Thyroid gland (tissue), 4 donors: ENCODE measurements around the gene FOXP1. TPM values are rescaled to one million over a fixed set of nuclear protein-coding genes. Genes with fewer than 3 reads are reported as not detected.

ENCODE experiments used
- DNase-seq, 2 donors: peaks; one replicate each; pipeline ENCODE4 v3.0.0-alpha.2; 2019
- H3K27ac ChIP-seq, 3 donors: fragments of 200-600 bp; sonication (generic); 1 replicate in 2 of 3; 2 replicates in 1 of 3; pipeline ENCODE4 v1.5.1; 2016 to 2019; ENCODE audit warnings: mild to moderate bottlenecking in 1 of 3, moderate library complexity in 1 of 3
- H3K27me3 ChIP-seq: fragments of 200-600 bp; sonication (generic); one replicate; pipeline ENCODE4 v1.5.1; 2019
- H3K36me3 ChIP-seq, 2 donors: fragments of 200-600 bp; sonication (generic); one replicate each; pipeline ENCODE4 v1.5.1; 2016 to 2019
- H3K4me1 ChIP-seq, 2 donors: fragments of 200-600 bp; sonication (generic); one replicate each; pipeline ENCODE4 v1.5.1; 2017 to 2019
- H3K4me3 ChIP-seq, 3 donors: fragments of 200-600 bp; sonication (generic); replicated peaks in 1 of 3; 1 replicate in 2 of 3; 2 replicates in 1 of 3; pipeline ENCODE4 v1.5.1; 2016; ENCODE audit warnings: mild to moderate bottlenecking in 1 of 3
- H3K9me3 ChIP-seq: fragments of 200-600 bp; sonication (generic); one replicate; pipeline ENCODE4 v1.5.1; 2017
- POLR2A ChIP-seq, 2 donors: fragments of 450-650 bp; IDR thresholded peaks; one replicate each; pipeline ENCODE4 v1.6.1; 2017; ENCODE audit warnings: antibody characterized with exemption in 2 of 2, mild to moderate bottlenecking in 2 of 2, moderate library complexity in 1 of 2
- WGBS, 2 donors: methylation state at CpG; one replicate each; pipeline ENCODE4 v1.1.5; 2017; 5-methylcytosine and 5-hydroxymethylcytosine counted together
- intact Hi-C: fragments of 100-400 bp; cut with DNase I; formaldehyde crosslinking; loops from one replicate; pipeline ENCODE4 v1.15.1; 2023
- total RNA-seq, 4 donors: library from RNA; depleted of rRNA; stranded (reverse); fragments of >200 nt; gene quantifications; one replicate each; pipeline ENCODE4 v1.2.3, GENCODE V29; 2016
- TF ChIP-seq, protein P1 (sequence below), 6 experiments: fragments of 200-600 bp in 3 of 6; fragments of 450-650 bp in 3 of 6; sonication (generic) in 3 of 6; IDR thresholded peaks; one replicate each; pipeline ENCODE4 v1.5.1; 2016 to 2019; ENCODE audit warnings: antibody characterized with exemption in 6 of 6, mild to moderate bottlenecking in 2 of 6, inconsistent platforms in 1 of 6, moderate library complexity in 1 of 6

FOXP1 gene
- total RNA-seq, 4 donors from 2014 or later = 111 to 187 (median 141) TPM

DNA sequence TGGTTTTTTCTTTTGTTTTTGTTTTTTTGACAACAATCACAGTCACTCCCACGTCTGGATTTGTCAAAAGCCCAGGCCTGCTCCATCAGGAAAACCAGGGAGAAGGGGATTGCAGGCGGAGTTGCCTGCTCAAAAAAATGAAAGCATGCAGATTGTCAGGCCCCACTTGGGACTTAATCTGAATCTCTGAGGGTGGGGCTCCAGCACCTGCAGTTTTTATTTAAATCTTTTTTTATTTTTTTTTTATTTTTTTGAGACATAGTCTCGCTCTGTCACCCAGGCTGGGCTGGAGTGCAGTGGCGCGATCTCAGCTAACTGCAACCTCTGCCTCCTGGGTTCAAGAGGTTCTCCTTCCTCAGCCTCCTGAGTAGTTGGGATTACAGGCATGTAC lies 140.9 kb downstream of the FOXP1 start:
- 86 to 89% methylated on average over 5 of the region's 5 CpGs for WGBS, 2 donors
- Histone ChIP-seq H3K9me3 (no peaks in the 10 kb centered on the region), H3K27me3 (no peaks in the 10 kb centered on the region), H3K36me3 (no peaks in the 10 kb centered on the region), H3K4me3 (no peak overlapping the region), H3K27ac (peak overlapping the region; percentile 51 to 90 (median 85)), H3K4me1 (peaks cover 46 to 73% of the 10 kb centered on the region in 2 donors)
- no peak for DNase-seq
- TF ChIP-seq, protein P1, sequence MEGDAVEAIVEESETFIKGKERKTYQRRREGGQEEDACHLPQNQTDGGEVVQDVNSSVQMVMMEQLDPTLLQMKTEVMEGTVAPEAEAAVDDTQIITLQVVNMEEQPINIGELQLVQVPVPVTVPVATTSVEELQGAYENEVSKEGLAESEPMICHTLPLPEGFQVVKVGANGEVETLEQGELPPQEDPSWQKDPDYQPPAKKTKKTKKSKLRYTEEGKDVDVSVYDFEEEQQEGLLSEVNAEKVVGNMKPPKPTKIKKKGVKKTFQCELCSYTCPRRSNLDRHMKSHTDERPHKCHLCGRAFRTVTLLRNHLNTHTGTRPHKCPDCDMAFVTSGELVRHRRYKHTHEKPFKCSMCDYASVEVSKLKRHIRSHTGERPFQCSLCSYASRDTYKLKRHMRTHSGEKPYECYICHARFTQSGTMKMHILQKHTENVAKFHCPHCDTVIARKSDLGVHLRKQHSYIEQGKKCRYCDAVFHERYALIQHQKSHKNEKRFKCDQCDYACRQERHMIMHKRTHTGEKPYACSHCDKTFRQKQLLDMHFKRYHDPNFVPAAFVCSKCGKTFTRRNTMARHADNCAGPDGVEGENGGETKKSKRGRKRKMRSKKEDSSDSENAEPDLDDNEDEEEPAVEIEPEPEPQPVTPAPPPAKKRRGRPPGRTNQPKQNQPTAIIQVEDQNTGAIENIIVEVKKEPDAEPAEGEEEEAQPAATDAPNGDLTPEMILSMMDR (IDR thresholded peaks at IDR 0.05) = no peak
- TF ChIP-seq POLR2A (IDR thresholded peaks at IDR 0.05) = no peak
- intact Hi-C loops = no loop called here

DNA sequence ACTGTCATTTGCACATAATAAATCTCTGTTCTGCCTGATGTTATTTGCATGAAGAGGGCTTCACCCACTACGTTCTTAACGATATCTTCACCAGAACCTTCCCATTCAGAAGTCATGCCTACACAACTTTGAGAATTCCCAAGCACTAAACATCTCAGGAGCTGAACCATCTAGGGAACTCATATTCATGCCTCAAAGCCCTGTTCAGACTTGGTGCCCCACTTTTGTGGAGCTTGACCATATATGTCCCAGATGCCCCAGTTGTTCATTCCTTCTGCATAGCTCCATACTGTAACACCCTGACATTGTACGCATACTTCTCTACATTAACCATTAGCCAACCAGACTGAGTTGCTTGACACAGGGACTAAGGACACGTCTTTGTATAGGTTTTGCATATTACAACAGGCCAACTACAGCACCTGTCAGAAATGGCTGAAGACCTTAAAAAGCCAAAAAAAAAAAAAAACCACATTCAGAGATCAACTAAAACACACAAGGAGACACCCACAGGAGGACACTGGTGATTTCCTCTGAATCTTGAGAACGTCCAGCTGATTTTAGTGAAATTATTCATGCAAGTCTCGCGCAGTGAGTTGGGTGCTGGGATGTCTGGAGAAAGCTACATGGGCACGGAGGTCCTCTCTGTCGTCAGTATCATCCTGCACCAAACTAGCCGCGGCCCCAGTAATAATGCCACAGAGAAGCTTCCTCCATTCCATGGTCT lies 141.4 kb downstream of the FOXP1 start:
- Histone ChIP-seq H3K36me3 (no peaks in the 10 kb centered on the region), H3K27me3 (no peaks in the 10 kb centered on the region), H3K4me1 (peaks cover 46 to 70% of the 10 kb centered on the region in 2 donors), H3K9me3 (no peaks in the 10 kb centered on the region), H3K4me3 (no peak overlapping the region), H3K27ac (peak overlapping the region; percentile 51 to 90 (median 85))
- no peak for TF ChIP-seq POLR2A (IDR thresholded peaks at IDR 0.05)
- TF ChIP-seq, protein P1 (IDR thresholded peaks at IDR 0.05) = no peak
- intact Hi-C loops = no loop called here
- 59 to 69% methylated on average over 11 of the region's 11 CpGs for WGBS, 2 donors
- DNase-seq = peak; percentile 43 to 52

DNA sequence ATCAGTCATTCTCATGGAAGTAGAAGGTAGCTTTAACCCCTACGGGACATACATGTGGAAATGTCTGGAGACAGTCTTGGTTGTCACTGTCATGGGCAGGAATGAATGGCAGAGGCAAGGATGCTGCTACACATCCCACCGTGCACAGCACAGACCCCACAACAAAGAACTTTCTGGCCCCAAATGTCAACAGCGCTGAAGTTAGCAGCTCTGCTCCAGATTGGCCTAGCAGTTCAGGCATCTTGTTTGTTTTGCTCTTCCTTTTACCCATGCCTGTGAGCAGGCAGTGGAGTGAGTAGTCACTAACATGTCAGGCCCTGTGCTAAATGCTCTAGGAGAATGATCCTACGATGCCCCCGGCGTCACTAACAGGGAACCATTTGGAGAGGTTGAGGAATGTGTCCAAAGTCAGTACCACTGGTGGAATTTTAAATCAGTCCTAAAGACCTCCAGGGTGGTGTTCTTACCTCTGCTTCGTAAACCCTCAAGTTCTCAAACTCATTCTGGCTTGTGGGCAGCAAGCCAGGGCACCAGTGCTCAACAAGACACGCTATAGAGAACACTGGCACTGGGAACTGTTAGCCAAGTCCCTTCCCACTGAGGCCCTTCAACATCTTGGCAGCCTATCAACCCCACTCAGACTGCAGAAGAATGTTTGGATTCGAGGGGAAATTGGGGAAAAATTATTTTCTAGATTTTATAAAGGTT lies 142.2 kb downstream of the FOXP1 start:
- no peak overlapping the region for H3K4me3 ChIP-seq
- TF ChIP-seq, protein P1 (IDR thresholded peaks at IDR 0.05) = no peak
- TF ChIP-seq POLR2A (IDR thresholded peaks at IDR 0.05) = peak in 1 of 2 donors; percentile 16
- 31 to 40% methylated on average over 7 to 9 of the region's 9 CpGs for WGBS, 2 donors
- peak overlapping the region; percentile 60 to 90 (median 85) for H3K27ac ChIP-seq
- H3K27me3 ChIP-seq = no peaks in the 10 kb centered on the region
- peak; percentile 99 for DNase-seq
- H3K36me3 ChIP-seq = no peaks in the 10 kb centered on the region
- no peaks in the 10 kb centered on the region for H3K9me3 ChIP-seq
- peaks cover 46 to 69% of the 10 kb centered on the region in 2 donors for H3K4me1 ChIP-seq
- intact Hi-C loops = no loop called here

DNA sequence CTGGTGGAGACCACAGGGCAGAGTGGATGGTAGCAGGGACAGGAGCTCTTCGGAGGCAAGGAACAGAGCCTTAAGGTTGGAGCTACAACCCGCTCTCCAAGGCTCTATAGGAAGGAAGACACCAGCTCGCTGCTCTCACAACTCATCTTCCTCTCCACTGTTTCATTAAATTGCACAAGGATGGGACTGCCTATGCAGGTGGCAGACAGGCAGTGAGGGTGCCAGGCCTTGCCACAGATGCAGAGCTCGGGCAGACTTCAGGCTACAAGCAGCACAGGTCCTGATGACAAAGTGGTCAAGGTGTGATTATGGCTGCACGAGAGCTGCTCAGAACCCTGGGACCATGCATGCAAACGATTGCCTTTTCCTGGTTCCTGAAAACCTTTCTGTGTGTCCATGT lies 144.6 kb downstream of the FOXP1 start:
- no peaks in the 10 kb centered on the region for H3K36me3 ChIP-seq

More for the DNA sequence above, 144.6 kb downstream of the FOXP1 start:
- no peak overlapping the region for H3K4me3 ChIP-seq
- no peaks in the 10 kb centered on the region for H3K27me3 ChIP-seq
- TF ChIP-seq POLR2A (IDR thresholded peaks at IDR 0.05) = no peak
- TF ChIP-seq, protein P1 (IDR thresholded peaks at IDR 0.05) = no peak
- 84 to 94% methylated on average over 6 of the region's 6 CpGs for WGBS, 2 donors
- no peak for DNase-seq
- intact Hi-C loops = loop anchor here (10.0 kb wide), 1 partner anchor 146 kb away; the partner anchor contains the start of gene FOXP1
- peaks cover 44 to 58% of the 10 kb centered on the region in 2 donors for H3K4me1 ChIP-seq
- H3K9me3 ChIP-seq = no peaks in the 10 kb centered on the region
- H3K27ac ChIP-seq = no peak overlapping the region
